Peyer's patch (tissue), 4 donors: ENCODE measurements around the gene MFSD6L.

Source experiments
- POLR2A ChIP-seq, 2 donors: fragments of 450-650 bp; IDR thresholded peaks; one replicate each; pipeline ENCODE4 v1.5.1; 2017; ENCODE audit warnings: antibody characterized with exemption in 2 of 2, mild to moderate bottlenecking in 2 of 2, moderate library complexity in 2 of 2
- TF ChIP-seq, protein P1 (sequence below), 6 experiments: fragments of 450-650 bp in 4 of 6; fragments of 200-600 bp in 2 of 6; sonication (generic) in 1 of 6; IDR thresholded peaks; one replicate each; pipeline ENCODE4 v1.5.1; 2017 to 2019; ENCODE audit warnings: antibody characterized with exemption in 6 of 6, mild to moderate bottlenecking in 3 of 6, moderate library complexity in 1 of 6

DNA sequence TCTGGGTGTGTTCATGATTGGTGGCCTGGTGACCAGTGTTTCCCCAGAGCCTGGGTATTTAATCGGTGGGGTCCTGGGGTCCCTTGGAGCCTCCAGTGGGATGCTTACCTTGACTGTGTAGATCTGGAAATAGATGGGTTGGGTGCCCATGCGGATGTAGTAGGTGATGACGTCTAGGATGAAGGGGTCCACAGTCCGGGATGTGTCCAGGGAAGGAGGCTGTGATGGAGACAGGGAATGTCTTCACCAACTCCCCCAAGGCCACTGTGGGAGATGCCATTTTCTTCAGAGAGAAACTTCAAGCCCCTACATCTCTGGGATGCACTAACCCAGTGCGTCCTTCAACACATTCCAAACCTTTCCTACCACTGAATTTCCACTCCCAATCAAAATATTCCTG is 24.1 kb upstream of the MFSD6L start:
- TF ChIP-seq, protein P1, sequence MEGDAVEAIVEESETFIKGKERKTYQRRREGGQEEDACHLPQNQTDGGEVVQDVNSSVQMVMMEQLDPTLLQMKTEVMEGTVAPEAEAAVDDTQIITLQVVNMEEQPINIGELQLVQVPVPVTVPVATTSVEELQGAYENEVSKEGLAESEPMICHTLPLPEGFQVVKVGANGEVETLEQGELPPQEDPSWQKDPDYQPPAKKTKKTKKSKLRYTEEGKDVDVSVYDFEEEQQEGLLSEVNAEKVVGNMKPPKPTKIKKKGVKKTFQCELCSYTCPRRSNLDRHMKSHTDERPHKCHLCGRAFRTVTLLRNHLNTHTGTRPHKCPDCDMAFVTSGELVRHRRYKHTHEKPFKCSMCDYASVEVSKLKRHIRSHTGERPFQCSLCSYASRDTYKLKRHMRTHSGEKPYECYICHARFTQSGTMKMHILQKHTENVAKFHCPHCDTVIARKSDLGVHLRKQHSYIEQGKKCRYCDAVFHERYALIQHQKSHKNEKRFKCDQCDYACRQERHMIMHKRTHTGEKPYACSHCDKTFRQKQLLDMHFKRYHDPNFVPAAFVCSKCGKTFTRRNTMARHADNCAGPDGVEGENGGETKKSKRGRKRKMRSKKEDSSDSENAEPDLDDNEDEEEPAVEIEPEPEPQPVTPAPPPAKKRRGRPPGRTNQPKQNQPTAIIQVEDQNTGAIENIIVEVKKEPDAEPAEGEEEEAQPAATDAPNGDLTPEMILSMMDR (IDR thresholded peaks at IDR 0.05): no peak
- TF ChIP-seq POLR2A (IDR thresholded peaks at IDR 0.05): no peak
